Measurements from ENCODE around the gene ANKLE1. TPM values are rescaled to one million over a fixed set of nuclear protein-coding genes. Genes with fewer than 3 reads are reported as not detected.

ANKLE1 gene
- total RNA-seq, 1 donor from 2014 or later = 3.6 TPM

GRCh38 chr19:17334414-17335409 is 53.0 kb downstream of the ANKLE1 start, which contains the start of gene ANO8:
ANO8 (minus strand) TSS chr19:17334855; CDS start chr19:17334670, 185 bp downstream.
- Mint-ChIP-seq H3K9me3 (no peaks in the 10 kb centered on the region), H3K36me3 (peaks cover 10% of the 10 kb centered on the region), H3K4me3 (peak within 1 kb of the TSS; percentile 76), H3K27me3 (ENCODE audit: low read depth) (peaks cover 9% of the 10 kb centered on the region), H3K27ac (peak within 1 kb of the TSS; percentile 84), H3K4me1 (peaks cover 19% of the 10 kb centered on the region)
- DNase-seq (ENCODE audit: low spot score in 2 of 2, unreplicated experiment in 2 of 2) = peak; percentile 89 to 93
- TF ChIP-seq, protein P1, sequence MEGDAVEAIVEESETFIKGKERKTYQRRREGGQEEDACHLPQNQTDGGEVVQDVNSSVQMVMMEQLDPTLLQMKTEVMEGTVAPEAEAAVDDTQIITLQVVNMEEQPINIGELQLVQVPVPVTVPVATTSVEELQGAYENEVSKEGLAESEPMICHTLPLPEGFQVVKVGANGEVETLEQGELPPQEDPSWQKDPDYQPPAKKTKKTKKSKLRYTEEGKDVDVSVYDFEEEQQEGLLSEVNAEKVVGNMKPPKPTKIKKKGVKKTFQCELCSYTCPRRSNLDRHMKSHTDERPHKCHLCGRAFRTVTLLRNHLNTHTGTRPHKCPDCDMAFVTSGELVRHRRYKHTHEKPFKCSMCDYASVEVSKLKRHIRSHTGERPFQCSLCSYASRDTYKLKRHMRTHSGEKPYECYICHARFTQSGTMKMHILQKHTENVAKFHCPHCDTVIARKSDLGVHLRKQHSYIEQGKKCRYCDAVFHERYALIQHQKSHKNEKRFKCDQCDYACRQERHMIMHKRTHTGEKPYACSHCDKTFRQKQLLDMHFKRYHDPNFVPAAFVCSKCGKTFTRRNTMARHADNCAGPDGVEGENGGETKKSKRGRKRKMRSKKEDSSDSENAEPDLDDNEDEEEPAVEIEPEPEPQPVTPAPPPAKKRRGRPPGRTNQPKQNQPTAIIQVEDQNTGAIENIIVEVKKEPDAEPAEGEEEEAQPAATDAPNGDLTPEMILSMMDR (IDR thresholded peaks at IDR 0.05; ENCODE audit: unreplicated experiment) = no peak

- Mint-ChIP-seq H3K36me3 (peaks cover 8% of the 10 kb centered on the region), H3K4me3 (peak overlapping the region; percentile 76), H3K27me3 (ENCODE audit: low read depth) (peaks cover 3% of the 10 kb centered on the region), H3K4me1 (peaks cover 19% of the 10 kb centered on the region), H3K27ac (no peak overlapping the region), H3K9me3 (no peaks in the 10 kb centered on the region)
- TF ChIP-seq, protein P1 (IDR thresholded peaks at IDR 0.05; ENCODE audit: unreplicated experiment) = no peak
- no peak for DNase-seq (ENCODE audit: low spot score in 2 of 2, unreplicated experiment in 2 of 2)
Measured at GRCh38 chr19:17335575-17335974, 53.9 kb downstream of the ANKLE1 start.

Other genes starting within 250 kb of the ANKLE1 start
- gene HAUS8, start 206.4 kb upstream of the ANKLE1 start, total RNA-seq = 11.9 to 14.7 TPM (median 13.3 TPM) in 3 replicates
- gene MYO9B, start 206.1 kb upstream of the ANKLE1 start, total RNA-seq = 86.0 to 90.8 TPM (median 87.7 TPM) in 3 replicates
- gene USE1, start 66.5 kb upstream of the ANKLE1 start, total RNA-seq = 24.4 to 26.0 TPM (median 25.8 TPM) in 3 replicates
- 14.3 to 19.2 TPM (median 16.2 TPM) in 3 replicates for gene OCEL1, start 55.7 kb upstream of the ANKLE1 start, total RNA-seq
- 59.1 to 61.8 TPM (median 61.2 TPM) in 3 replicates for gene NR2F6, start 36.0 kb upstream of the ANKLE1 start, total RNA-seq
- 0.45 TPM in 1 of 3 replicates, not detected in the others for gene USHBP1, start 17.2 kb upstream of the ANKLE1 start, total RNA-seq
- 91.6 to 98.6 TPM (median 92.2 TPM) in 3 replicates for gene BABAM1, start 14.5 kb upstream of the ANKLE1 start, total RNA-seq
- 25.4 to 26.4 TPM (median 26.1 TPM) in 3 replicates for gene ABHD8, start 21.5 kb downstream of the ANKLE1 start, total RNA-seq
- gene MRPL34, start 24.0 kb downstream of the ANKLE1 start, total RNA-seq = 47.7 to 51.0 TPM (median 50.1 TPM) in 3 replicates
- gene DDA1, start 27.7 kb downstream of the ANKLE1 start, total RNA-seq = 37.3 to 39.6 TPM (median 38.3 TPM) in 3 replicates
- gene ANO8, start 53.0 kb downstream of the ANKLE1 start, total RNA-seq = 42.1 to 43.7 TPM (median 43.5 TPM) in 3 replicates
- gene GTPBP3, start 55.7 kb downstream of the ANKLE1 start, total RNA-seq = 42.5 to 47.0 TPM (median 45.0 TPM) in 3 replicates
- 0.93 to 1.1 TPM (median 0.94 TPM) in 3 replicates for gene PLVAP, start 95.4 kb downstream of the ANKLE1 start, total RNA-seq
- gene CCDC194, start 112.3 kb downstream of the ANKLE1 start, total RNA-seq = 8.7 to 11.9 TPM (median 10.9 TPM) in 3 replicates
- gene BST2, start 123.7 kb downstream of the ANKLE1 start, total RNA-seq = 326 to 362 TPM (median 360 TPM) in 3 replicates
- 53.5 to 57.2 TPM (median 54.5 TPM) in 3 replicates for gene MVB12A, start 138.1 kb downstream of the ANKLE1 start, total RNA-seq
- 4.8 to 6.0 TPM (median 5.1 TPM) in 3 replicates for gene TMEM221, start 166.8 kb downstream of the ANKLE1 start, total RNA-seq
- not detected in 3 replicates for gene NXNL1, start 179.0 kb downstream of the ANKLE1 start, total RNA-seq
- gene SLC27A1, start 188.6 kb downstream of the ANKLE1 start, total RNA-seq = 25.1 to 27.5 TPM (median 26.0 TPM) in 3 replicates
- gene PGLS, start 229.7 kb downstream of the ANKLE1 start, total RNA-seq = 100.0 to 106 TPM (median 104 TPM) in 3 replicates